HG02759 (cell line): Measurements from ENCODE around the gene ARL3.
A peak's percentile ranks its signal among the peaks of the same experiment; 100 is the strongest.
"Not testable (repeated sequence)": the region's sequence is repeated elsewhere in the genome, so short reads cannot be mapped to it uniquely, and the experiment has no call there.

ENCODE experiments used
- ATAC-seq: cut with Tn5 transposase; IDR thresholded peaks from one replicate; pipeline ENCODE4 v1.9.1; 2021; ENCODE audit warnings: mild to moderate bottlenecking, moderate library complexity; ENCODE audit not compliant: unreplicated experiment

ARL3 gene

DNA sequence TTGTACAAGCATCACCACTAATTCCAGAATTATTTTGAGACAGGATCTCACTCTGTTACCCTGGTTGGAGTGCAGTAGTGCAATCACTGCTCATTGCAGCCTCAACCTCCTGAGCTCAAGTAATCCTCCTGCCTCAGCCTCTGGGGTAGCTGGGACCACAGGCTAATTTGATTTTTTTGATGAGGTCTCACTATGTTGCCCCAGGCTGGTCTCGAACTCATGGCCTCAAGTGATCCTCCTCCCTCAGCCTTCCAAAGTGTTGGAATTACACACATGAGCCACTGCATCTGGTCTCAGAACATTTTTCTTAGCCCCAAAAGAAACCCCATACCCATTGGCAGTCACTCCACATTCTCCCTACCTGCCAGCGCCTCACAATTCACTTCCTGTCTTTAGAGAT, 26.0 kb upstream of the ARL3 start:
- no peak for ATAC-seq

DNA sequence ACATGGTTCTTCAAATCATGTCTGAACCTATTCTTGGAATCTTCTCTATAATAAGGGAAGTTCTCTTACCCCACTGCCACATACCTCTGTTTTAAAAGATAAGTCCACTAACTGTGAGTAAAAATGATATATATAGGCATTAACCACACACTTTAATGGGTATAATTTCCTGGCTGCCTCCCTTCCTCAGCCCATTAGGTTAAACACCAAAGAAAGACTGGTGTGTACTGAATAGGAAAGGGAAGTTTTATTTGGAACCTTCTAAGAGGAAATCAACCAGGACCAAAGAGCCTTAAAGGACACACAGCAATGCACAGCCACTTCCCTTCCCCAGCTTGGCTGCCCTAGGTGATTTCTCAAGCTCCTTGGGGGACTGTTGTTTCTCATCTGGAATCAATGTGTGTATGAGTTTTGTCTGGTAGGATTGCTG, 24.5 kb upstream of the ARL3 start:
- no peak for ATAC-seq

DNA sequence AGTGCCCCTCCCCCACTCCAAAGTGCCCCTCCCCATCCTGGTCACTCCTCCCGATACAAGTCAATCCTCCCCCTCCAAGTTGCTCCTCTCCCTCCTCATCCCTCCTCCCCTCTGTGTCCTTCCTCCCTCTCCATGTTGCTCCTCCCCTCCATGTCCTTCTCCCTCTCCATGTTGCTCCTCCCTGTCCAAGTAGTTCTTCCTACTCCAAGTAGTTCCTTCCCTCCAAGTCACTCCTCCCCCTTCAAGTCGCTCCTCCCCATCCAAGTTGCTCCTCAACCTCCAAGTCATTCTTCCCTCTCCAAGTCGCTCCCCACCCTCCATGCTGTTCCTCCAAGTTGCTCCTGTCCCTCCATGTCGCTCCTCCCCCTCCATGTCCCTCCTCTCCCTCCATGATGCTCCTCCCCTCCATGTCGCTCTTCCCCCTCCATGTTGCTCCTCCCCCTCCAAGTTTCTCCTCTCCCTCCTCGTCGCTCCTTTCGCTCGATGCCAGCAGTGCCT, 20.9 kb upstream of the ARL3 start:
- no peak for ATAC-seq

DNA sequence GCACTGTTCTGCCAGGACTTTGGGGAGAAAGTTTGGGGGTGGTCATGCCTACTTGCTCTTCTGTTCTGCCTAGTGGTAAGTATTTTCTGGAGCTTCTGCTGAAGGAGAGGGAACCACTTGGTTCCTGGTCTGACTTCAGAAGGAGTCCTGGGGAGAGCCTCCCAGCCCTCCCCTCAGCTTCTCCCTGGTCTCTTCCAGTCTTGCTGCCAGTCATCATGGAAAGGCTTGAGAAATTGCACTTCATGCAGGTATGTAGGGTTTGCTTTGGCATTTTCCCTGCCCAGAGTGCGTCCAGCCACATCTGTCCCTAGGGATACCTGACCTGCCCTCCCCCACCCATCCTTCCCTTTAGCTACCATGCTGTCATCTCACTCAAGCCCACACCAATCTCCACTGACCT, 18.5 kb upstream of the ARL3 start:
- ATAC-seq, result no peak

DNA sequence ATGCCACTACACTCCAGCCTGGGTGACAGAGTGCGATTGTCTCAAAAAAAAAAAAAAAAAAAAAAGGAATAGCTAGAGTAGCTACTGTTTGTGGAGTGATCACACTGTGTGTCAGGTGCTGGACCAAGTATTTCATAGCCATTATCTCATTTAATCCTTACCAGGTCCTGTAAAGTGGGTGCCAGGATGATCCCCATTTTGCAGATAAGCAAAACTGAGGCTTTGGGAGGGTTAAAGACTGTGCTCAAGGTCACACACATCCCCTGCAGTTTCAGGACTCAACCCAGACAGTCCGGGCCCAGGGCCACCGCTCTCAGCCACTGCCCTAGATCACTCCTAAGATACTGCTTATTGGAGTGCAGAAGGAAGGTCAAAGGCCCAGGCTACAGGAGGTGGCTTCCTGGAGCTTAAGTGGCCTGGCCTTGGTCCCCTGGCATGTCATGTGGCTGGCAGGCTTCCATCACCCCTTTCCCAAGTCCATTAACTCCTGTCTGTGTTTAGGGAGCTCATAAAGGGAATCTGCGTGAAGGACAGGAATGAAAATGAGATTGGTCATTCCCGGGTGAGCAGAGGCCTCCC, 17.1 kb upstream of the ARL3 start:
- ATAC-seq, result no peak

GRCh38 chr10:102729029-102730026, 15.1 kb upstream of the ARL3 start:
- ATAC-seq, result no peak

GRCh38 chr10:102727037-102727818, 13.0 kb upstream of the ARL3 start:
- no peak for ATAC-seq

DNA sequence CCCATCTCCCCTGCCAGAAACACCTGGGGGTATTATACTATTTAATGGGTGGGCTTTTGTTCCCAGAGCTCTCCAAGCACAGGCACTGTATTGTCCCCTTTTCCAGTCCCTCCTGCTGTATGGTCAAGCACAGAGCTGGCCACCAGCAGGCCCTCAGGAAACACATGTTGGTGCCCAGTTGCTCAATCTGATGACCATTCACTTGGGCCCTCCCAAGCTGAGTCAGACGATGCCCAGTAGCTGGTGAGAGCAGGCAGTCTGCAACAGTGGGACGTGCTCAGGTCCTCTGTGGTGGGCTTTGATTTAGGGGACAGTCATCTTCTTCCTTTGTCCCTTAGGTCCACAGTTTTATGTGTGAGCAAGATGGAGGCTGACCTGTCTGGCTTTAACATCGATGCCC, 12.1 kb upstream of the ARL3 start:
- ATAC-seq, result no peak

DNA sequence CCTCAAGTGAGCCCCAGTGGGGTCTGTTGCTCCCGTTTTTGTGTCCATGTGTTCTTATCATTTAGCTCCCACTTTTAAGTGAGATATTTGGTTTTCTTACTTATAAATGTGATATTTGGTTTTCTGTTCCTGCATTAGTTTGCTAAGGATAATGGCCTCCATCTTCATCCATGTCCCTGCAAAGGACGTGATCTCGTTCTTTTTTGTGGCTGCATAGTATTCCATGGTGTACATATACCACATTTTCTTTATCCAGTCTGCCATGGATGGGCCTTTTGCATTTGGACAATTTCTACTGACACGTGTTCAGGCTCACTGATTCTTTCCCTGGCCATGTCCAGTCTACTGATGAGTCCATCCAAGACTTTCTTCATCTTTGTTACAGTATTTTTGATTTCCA, 9.8 kb upstream of the ARL3 start:
- no peak for ATAC-seq

- no peak for ATAC-seq
Measured at GRCh38 chr10:102721954-102722353, 7.8 kb upstream of the ARL3 start.

DNA sequence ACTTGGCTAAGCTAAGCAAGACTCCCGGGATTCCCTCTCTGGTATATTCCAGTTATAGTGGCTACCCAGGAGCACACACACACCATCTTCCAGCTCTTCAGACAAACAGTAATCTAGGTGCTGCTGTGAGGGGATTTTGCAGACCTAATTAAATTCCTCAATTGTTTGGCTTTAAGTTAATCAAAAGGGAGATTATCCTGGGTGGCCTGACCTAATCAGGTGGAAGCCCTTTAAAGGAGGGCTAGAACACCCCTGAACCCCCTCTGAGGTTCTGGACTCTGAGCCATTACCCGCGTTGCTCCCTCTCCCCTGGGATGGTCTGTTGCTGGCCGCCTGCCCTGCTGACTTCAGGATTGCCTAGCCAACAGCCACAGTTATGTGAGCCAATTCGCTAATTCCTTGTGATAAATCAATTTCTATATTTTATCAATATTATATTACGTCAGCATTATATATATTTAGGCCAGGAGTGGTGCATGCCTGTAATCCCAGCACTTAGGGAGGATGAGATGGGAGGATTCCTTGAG, 6.6 kb upstream of the ARL3 start:
- no peak for ATAC-seq

GRCh38 chr10:102720337-102720736, 6.1 kb upstream of the ARL3 start:
- no peak for ATAC-seq

DNA sequence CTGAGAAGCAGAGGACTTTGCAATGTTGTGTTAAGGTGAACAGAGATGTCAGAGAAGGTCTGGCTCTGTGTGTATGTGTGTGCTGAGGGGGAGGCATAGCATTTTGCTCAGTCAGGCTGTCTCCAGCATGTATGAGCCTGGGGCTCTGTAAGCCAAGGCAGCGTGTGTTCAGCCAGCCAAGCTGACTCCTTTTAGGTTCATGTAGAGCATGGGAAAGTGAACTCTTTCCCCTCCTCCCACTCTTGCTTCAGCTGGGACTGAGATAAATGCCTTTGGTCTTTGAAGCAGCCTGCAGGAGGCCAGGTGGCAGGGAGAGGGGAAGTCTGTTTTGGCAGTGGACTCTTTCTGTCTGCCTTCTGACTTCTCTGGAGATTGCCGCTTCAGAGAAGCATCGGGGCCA, 4.0 kb upstream of the ARL3 start:
- ATAC-seq, result no peak

- ATAC-seq, result not testable (repeated sequence)
Measured at GRCh38 chr10:102716900-102717565, 2.8 kb upstream of the ARL3 start.

- no peak for ATAC-seq
Measured at GRCh38 chr10:102715880-102716279, 1.7 kb upstream of the ARL3 start.

DNA sequence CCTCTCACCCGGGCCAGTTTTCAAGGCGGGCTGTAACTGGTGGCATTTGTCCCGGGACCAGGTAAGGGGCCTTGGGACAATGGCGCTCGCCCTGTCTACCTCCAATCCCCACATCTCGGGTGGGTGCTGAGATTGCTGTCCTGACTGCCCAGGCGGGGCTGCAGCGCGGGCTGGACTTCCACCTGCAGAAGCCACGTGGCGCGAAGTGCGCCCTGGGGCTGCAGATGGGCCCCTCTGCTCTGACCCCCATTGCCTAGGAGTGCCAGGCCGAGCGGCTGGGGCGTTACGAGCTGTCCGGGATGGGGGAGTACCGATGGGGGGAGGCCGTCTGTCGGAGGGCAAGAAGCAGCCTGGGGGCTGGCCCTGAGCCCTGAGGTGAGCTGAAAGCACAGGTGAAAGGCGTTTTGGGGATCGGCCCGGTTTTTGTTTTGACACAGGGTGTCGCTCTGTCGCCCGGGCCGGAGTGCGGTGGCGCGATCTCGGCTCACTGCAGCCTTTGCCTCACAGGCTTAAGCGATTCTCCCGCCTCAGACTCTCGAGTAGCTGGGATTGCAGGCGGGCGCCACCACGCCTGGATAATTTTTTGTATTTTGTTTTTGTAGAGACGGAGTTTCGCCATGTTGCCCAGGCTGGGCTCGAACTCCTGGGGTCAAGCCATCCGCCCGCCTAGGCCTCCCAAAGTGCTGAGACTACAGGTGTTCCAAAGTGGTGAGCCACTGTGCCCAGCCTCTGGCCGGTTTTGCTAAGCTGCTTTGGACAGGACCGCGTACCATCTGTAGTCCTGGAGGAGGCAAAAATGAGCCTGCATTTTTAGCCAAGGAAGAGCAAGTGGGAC, 641 bp upstream of the ARL3 start, which contains the start of gene SFXN2:
Gene SFXN2, plus strand, starts transcription at position 16 of the 835 bp plus-strand sequence. CDS start 12,001 bp downstream, outside the sequence.
- ATAC-seq, result peak; percentile 22

DNA sequence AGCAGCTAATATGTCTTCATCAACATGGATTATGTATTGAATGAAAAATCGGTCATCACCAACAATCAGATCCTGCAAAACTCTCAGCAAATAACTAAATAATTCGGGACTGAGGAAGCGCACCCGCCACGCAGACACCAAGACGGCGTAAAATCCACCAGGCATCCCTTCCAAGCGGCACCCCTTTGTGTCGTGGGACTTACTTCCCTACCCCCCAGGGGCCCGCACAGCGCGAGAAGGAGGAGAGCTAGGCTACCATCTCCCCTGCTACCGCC, 721 bp downstream of the ARL3 start:
- peak; percentile 39 for ATAC-seq

DNA sequence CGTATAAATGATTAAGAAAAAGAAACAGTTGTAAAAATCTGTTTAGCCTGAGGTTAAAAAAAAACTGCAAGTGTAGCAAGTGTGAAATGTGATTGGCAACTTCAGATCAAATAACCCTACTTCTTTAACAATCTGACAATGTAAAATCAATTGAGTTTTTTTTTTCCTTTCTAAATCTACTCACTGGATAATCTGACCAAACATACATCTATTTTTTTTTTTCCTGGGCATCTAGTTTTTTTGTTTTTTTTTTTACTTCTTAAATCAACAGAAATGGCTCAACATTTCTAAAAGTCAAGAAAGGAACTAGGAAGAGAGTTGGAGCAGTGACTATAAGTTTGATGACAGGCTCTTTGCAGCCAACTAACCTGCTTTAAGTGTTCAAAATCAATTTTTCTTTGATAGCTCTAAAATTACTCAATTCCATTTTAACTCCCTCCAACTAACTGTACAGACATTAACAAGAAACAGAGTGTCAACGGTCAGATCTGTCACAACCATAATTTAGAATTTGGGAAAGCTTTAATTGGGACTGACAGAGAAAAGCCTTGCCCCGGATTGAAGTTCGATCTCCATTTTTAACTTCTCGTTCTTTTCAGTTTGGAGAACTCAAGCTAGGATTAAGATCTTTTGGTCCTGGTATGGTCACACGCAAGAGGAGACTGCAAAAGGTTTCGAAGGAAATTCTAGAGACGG, 1.2 kb downstream of the ARL3 start:
- ATAC-seq, result no peak

GRCh38 chr10:102712089-102712488, 2.1 kb downstream of the ARL3 start:
- no peak for ATAC-seq
